Measurements from ENCODE around the gene DUSP12. TPM values are rescaled to one million over a fixed set of nuclear protein-coding genes. Genes with fewer than 3 reads are reported as not detected.

DUSP12 gene
- total RNA-seq, 1 experiment from 2014 or later = 28.0 TPM

GRCh38 chr1:161771161-161771560 lies 21.6 kb downstream of the DUSP12 start:
- no peaks in the 10 kb centered on the region for H3K79me1 ChIP-seq (ENCODE audit: insufficient read depth, low read depth, low read length, poor library complexity, severe bottlenecking)
- H3K23me2 ChIP-seq (ENCODE audit: insufficient read length, low read depth, low read length, poor library complexity, severe bottlenecking) = peaks cover 5% of the 10 kb centered on the region
- no peak overlapping the region for H2BK120ac ChIP-seq (ENCODE audit: low read depth, low read length, poor library complexity, severe bottlenecking)
- H3K4me1 Mint-ChIP-seq = peaks cover 8 to 11% of the 10 kb centered on the region in 2 experiments; a peak in 3 of 4 replicates
- no peak overlapping the region for H3K9ac ChIP-seq (ENCODE audit: extremely low read depth, insufficient read length, low read length)
- no peaks in the 10 kb centered on the region; the same call in 1 of the 2 replicates for H3K4me1 ChIP-seq (ENCODE audit: insufficient read depth, low read length)
- no peak overlapping the region for H2BK12ac ChIP-seq (ENCODE audit: insufficient read length, low read depth, low read length)
- no peak overlapping the region for H2BK15ac ChIP-seq (ENCODE audit: low read depth, low read length)
- no peak overlapping the region for H2BK20ac ChIP-seq (ENCODE audit: low read depth, low read length, poor library complexity, severe bottlenecking)
- no peak overlapping the region for H3K4ac ChIP-seq (ENCODE audit: low read depth, low read length)
- H4K5ac ChIP-seq (ENCODE audit: insufficient read length, low read depth, low read length) = no peak overlapping the region
- no peaks in the 10 kb centered on the region for H3K36me3 Mint-ChIP-seq (ENCODE audit: insufficient read depth in 1 of 3, low read depth in 3 of 3)
- no CpG with 5 or more reads among the region's 5 CpGs for WGBS (ENCODE audit: extremely low coverage, insufficient read length, low lambda C conversion rate)
- no peak overlapping the region for H3K27ac ChIP-seq (ENCODE audit: insufficient read length, low read depth, low read length)
- TF ChIP-seq CTCF (conservative IDR thresholded peaks at IDR 0.05) = no peak
- H4K91ac ChIP-seq (ENCODE audit: insufficient read length, low read depth, low read length) = no peak overlapping the region
- H3K9me3 Mint-ChIP-seq = no peaks in the 10 kb centered on the region; a peak in 1 of 5 replicates
- H3K23ac ChIP-seq (ENCODE audit: insufficient read length, low read depth, low read length) = no peak overlapping the region
- H4K8ac ChIP-seq (replicated peaks; ENCODE audit: insufficient read length, low read depth, low read length) = no peak overlapping the region
- no peak overlapping the region for H2BK5ac ChIP-seq (ENCODE audit: insufficient read length, low read length)
- H3K27me3 ChIP-seq (ENCODE audit: insufficient read depth, low read length) = no peaks in the 10 kb centered on the region
- no peaks in the 10 kb centered on the region for H4K20me1 ChIP-seq (ENCODE audit: control insufficient read depth, insufficient read depth, insufficient read length)
- no peak overlapping the region for H3K4me3 Mint-ChIP-seq
- H3K4me2 ChIP-seq (ENCODE audit: insufficient read depth, insufficient read length, low read length) = no peak overlapping the region
- peaks cover 3% of the 10 kb centered on the region for H3K27me3 Mint-ChIP-seq (ENCODE audit: low read depth)
- H3K14ac ChIP-seq (ENCODE audit: insufficient read depth, low read length) = no peak overlapping the region
- no peak overlapping the region for H2AFZ ChIP-seq (ENCODE audit: low read length)
- H3K79me2 ChIP-seq (ENCODE audit: insufficient read depth, low read length) = no peaks in the 10 kb centered on the region; the same call in 1 of the 2 replicates
- no peak overlapping the region for H2AK5ac ChIP-seq (ENCODE audit: insufficient read length, low read length)
- no peak overlapping the region for H3K18ac ChIP-seq (ENCODE audit: insufficient read length, low read depth, low read length)
- no peak overlapping the region for H3T11ph ChIP-seq (ENCODE audit: low read length)
- H3K9me3 ChIP-seq (ENCODE audit: control insufficient read depth, low read depth, low read length) = no peaks in the 10 kb centered on the region
- no peak overlapping the region for H3K56ac ChIP-seq (ENCODE audit: insufficient read length, low read depth, low read length)
- H3K27ac Mint-ChIP-seq = no peak overlapping the region
- no peak for DNase-seq
